ENCODE measurements around the gene CALHM6. TPM values are rescaled to one million over a fixed set of nuclear protein-coding genes. Genes with fewer than 3 reads are reported as not detected.

The CALHM6 gene
- total and polyA plus RNA-seq, 2 experiments from 2014 or later: 4.9 TPM; not detected in 1

GRCh38 chr6:116420341-116420740 lies 40.8 kb upstream of the CALHM6 start:
- peaks cover 7% of the 10 kb centered on the region for H3K4me1 ChIP-seq (ENCODE audit: low read depth)
- H3K9me3 ChIP-seq (ENCODE audit: low read depth): no peaks in the 10 kb centered on the region
- no peak for DNase-seq (ENCODE audit: low read depth in 1 of 2, low spot score in 1 of 2)
- H3K36me3 ChIP-seq: no peaks in the 10 kb centered on the region
- H3K4me3 ChIP-seq: no peak overlapping the region
- H3K27me3 ChIP-seq: no peaks in the 10 kb centered on the region
- TF ChIP-seq CTCF (IDR thresholded peaks at IDR 0.05; ENCODE audit: low read depth, low read length): no peak
- no peak overlapping the region for H3K27ac ChIP-seq

GRCh38 chr6:116422238-116422637 lies 38.9 kb upstream of the CALHM6 start:
- Histone ChIP-seq H3K9me3 (ENCODE audit: low read depth) (no peaks in the 10 kb centered on the region), H3K4me3 (no peak overlapping the region), H3K27ac (no peak overlapping the region), H3K27me3 (no peaks in the 10 kb centered on the region), H3K4me1 (ENCODE audit: low read depth) (peaks cover 7% of the 10 kb centered on the region), H3K36me3 (peaks cover 7% of the 10 kb centered on the region)
- no peak for DNase-seq (ENCODE audit: low read depth in 1 of 2, low spot score in 1 of 2)
- no peak for TF ChIP-seq CTCF (IDR thresholded peaks at IDR 0.05; ENCODE audit: low read depth, low read length)

- H3K27me3 ChIP-seq: no peaks in the 10 kb centered on the region
- no peaks in the 10 kb centered on the region for H3K9me3 ChIP-seq (ENCODE audit: low read depth)
- no peak overlapping the region for H3K4me3 ChIP-seq
- DNase-seq (ENCODE audit: low read depth in 1 of 2, low spot score in 1 of 2): no peak
- no peak overlapping the region for H3K27ac ChIP-seq
- peaks cover 7% of the 10 kb centered on the region for H3K4me1 ChIP-seq (ENCODE audit: low read depth)
- peaks cover 12% of the 10 kb centered on the region for H3K36me3 ChIP-seq
- no peak for TF ChIP-seq CTCF (IDR thresholded peaks at IDR 0.05; ENCODE audit: low read depth, low read length)
These were observed 37.2 kb upstream of the CALHM6 start for GRCh38 chr6:116424001-116424400.

- no peaks in the 10 kb centered on the region for H3K9me3 ChIP-seq (ENCODE audit: low read depth)
- DNase-seq (ENCODE audit: low read depth in 1 of 2, low spot score in 1 of 2): no peak
- H3K27me3 ChIP-seq: no peaks in the 10 kb centered on the region
- TF ChIP-seq CTCF (IDR thresholded peaks at IDR 0.05; ENCODE audit: low read depth, low read length): no peak
- peaks cover 21% of the 10 kb centered on the region for H3K36me3 ChIP-seq
- no peaks in the 10 kb centered on the region for H3K4me1 ChIP-seq (ENCODE audit: low read depth)
- H3K27ac ChIP-seq: no peak overlapping the region
- no peak overlapping the region for H3K4me3 ChIP-seq
These were observed 34.6 kb upstream of the CALHM6 start for GRCh38 chr6:116426551-116426950.

GRCh38 chr6:116429111-116429510 lies 32.1 kb upstream of the CALHM6 start:
- H3K9me3 ChIP-seq (ENCODE audit: low read depth): no peaks in the 10 kb centered on the region
- no peaks in the 10 kb centered on the region for H3K4me1 ChIP-seq (ENCODE audit: low read depth)
- peaks cover 26% of the 10 kb centered on the region for H3K36me3 ChIP-seq
- H3K27me3 ChIP-seq: no peaks in the 10 kb centered on the region
- TF ChIP-seq CTCF (IDR thresholded peaks at IDR 0.05; ENCODE audit: low read depth, low read length): no peak
- no peak overlapping the region for H3K4me3 ChIP-seq
- no peak for DNase-seq (ENCODE audit: low read depth in 1 of 2, low spot score in 1 of 2)
- no peak overlapping the region for H3K27ac ChIP-seq

- no peak for DNase-seq (ENCODE audit: low read depth in 1 of 2, low spot score in 1 of 2)
- no peak overlapping the region for H3K27ac ChIP-seq
- peaks cover 26% of the 10 kb centered on the region for H3K36me3 ChIP-seq
- TF ChIP-seq CTCF (IDR thresholded peaks at IDR 0.05; ENCODE audit: low read depth, low read length): no peak
- H3K27me3 ChIP-seq: no peaks in the 10 kb centered on the region
- H3K4me3 ChIP-seq: no peak overlapping the region
- H3K9me3 ChIP-seq (ENCODE audit: low read depth): no peaks in the 10 kb centered on the region
- H3K4me1 ChIP-seq (ENCODE audit: low read depth): no peaks in the 10 kb centered on the region
These were observed 30.3 kb upstream of the CALHM6 start for GRCh38 chr6:116430860-116431259.

Measured in cardiac muscle cell (in vitro differentiated cells and primary cell).